CD4-positive, alpha-beta T cell (primary cell): Measurements from ENCODE around the gene DNER. TPM values are rescaled to one million over a fixed set of nuclear protein-coding genes. Genes with fewer than 3 reads are reported as not detected.

Experiments used
- ATAC-seq: fragments of 200-7000 bp; cut with Tn5 transposase; one replicate; pipeline ENCODE4 v1.10.0; 2022; ENCODE audit warnings: mild to moderate bottlenecking; ENCODE audit not compliant: poor library complexity
- CTCF ChIA-PET: fragments of 350-600 bp; sonication (Branson Sonifier 250); formaldehyde crosslinking; loops from one replicate; lab custom pipeline; 2021; ENCODE audit warnings: antibody characterized with exemption, inconsistent platforms; lab: Charles Lee
- POLR2A ChIA-PET: fragments of 350-600 bp; sonication (Branson Sonifier 250); formaldehyde crosslinking; loops from one replicate; lab custom pipeline; 2021; ENCODE audit warnings: antibody characterized with exemption, inconsistent platforms; lab: Charles Lee
- DNase-seq, 14 experiments: peaks; one replicate each; pipeline ENCODE4 v3.0.0-alpha.2; 2013 to 2020; ENCODE audit warnings: mixed read lengths in 2 of 14
- H3K27ac ChIP-seq, 2 donors: one replicate each; pipeline versions ENCODE4 v1.5.1 to v1.7.0; 2013; ENCODE audit warnings: low read length in 2 of 2, low read depth in 1 of 2, mild to moderate bottlenecking in 1 of 2
- H3K27me3 ChIP-seq, 2 experiments: 1 replicate in 1 of 2; 2 replicates in 1 of 2; pipeline versions ENCODE4 v1.6.1 to v1.7.0; 2013; ENCODE audit warnings: low read length in 2 of 2, control low read depth in 1 of 2, mild to moderate bottlenecking in 1 of 2, moderate library complexity in 1 of 2; ENCODE audit not compliant: insufficient read depth in 2 of 2, control insufficient read depth in 1 of 2
- H3K36me3 ChIP-seq: one replicate; pipeline ENCODE4 v1.6.1; 2013; ENCODE audit warnings: low read length, control low read depth; ENCODE audit not compliant: insufficient read depth
- H3K4me1 ChIP-seq: one replicate; pipeline ENCODE4 v1.6.1; 2013; ENCODE audit warnings: low read length, control low read depth; ENCODE audit not compliant: insufficient read depth
- H3K4me3 ChIP-seq: one replicate; pipeline ENCODE4 v1.5.1; 2013; ENCODE audit warnings: mild to moderate bottlenecking, low read length, moderate library complexity
- H3K9me3 ChIP-seq, 2 experiments: 1 replicate in 1 of 2; 2 replicates in 1 of 2; pipeline versions ENCODE4 v1.6.1 to v1.7.0; 2013; ENCODE audit warnings: low read length in 2 of 2, mild to moderate bottlenecking in 2 of 2, control low read depth in 1 of 2, moderate library complexity in 1 of 2; ENCODE audit not compliant: control insufficient read depth in 1 of 2, insufficient read depth in 1 of 2
- H3K27ac Mint-ChIP-seq: one replicate; pipeline ENCODE4 v1.8.0; 2020; ENCODE audit warnings: mixed read lengths
- H3K27me3 Mint-ChIP-seq: one replicate; pipeline ENCODE4 v1.8.0; 2021; ENCODE audit warnings: mixed read lengths
- H3K36me3 Mint-ChIP-seq: one replicate; pipeline ENCODE4 v1.8.0; 2021; ENCODE audit warnings: low read depth, mixed read lengths
- H3K4me1 Mint-ChIP-seq: one replicate; pipeline ENCODE4 v1.8.0; 2021; ENCODE audit warnings: low read depth, mixed read lengths
- H3K4me3 Mint-ChIP-seq: one replicate; pipeline ENCODE4 v1.8.0; 2020; ENCODE audit warnings: mild to moderate bottlenecking, mixed read lengths
- H3K9me3 Mint-ChIP-seq: one replicate; pipeline ENCODE4 v1.8.0; 2020; ENCODE audit warnings: mixed read lengths
- CTCF ChIP-seq: fragments of 200-600 bp; IDR thresholded peaks from one replicate; pipeline ENCODE4 v1.8.0; 2022; ENCODE audit warnings: antibody characterized with exemption, mild to moderate bottlenecking
- intact Hi-C, 2 experiments: fragments of 100-400 bp; cut with DNase I in 1 of 2; cut with micrococcal nuclease in 1 of 2; formaldehyde crosslinking; loops; one replicate each; pipeline versions ENCODE4 v1.15.1 to v1.9.0; 2023 to 2025; cut with DNase I, micrococcal nuclease
- total RNA-seq, 174 experiments: library from RNA in 2 of 174; stranded (reverse) in 2 of 174; gene quantifications; one replicate each; pipeline ENCODE4 v1.2.3 and lab custom pipeline; 2021 to 2026

The DNER gene
- total RNA-seq, 2 experiments from 2014 or later = not detected

- Mint-ChIP-seq H3K4me3 (no peak overlapping the region), H3K9me3 (peaks cover 9% of the 10 kb centered on the region), H3K36me3 (no peaks in the 10 kb centered on the region), H3K27me3 (peaks cover 13% of the 10 kb centered on the region), H3K27ac (no peak overlapping the region), H3K4me1 (no peaks in the 10 kb centered on the region)
- Histone ChIP-seq H3K36me3 (no peaks in the 10 kb centered on the region), H3K27ac (no peak overlapping the region), H3K4me1 (no peaks in the 10 kb centered on the region), H3K9me3 (no peaks in the 10 kb centered on the region), H3K4me3 (no peak overlapping the region), H3K27me3 (no peaks in the 10 kb centered on the region)
- no peak for TF ChIP-seq CTCF
- ChIA-PET POLR2A (no interaction called here), CTCF (no interaction called here)
- intact Hi-C loops = no loop called here
- no peak for DNase-seq
- ATAC-seq = no peak
Observed at GRCh38 chr2:229467783-229468182, 246.6 kb downstream of the DNER start.

- Mint-ChIP-seq H3K27me3 (peaks cover 9% of the 10 kb centered on the region), H3K4me3 (no peak overlapping the region), H3K36me3 (no peaks in the 10 kb centered on the region), H3K27ac (no peak overlapping the region), H3K9me3 (peaks cover 10% of the 10 kb centered on the region), H3K4me1 (no peaks in the 10 kb centered on the region)
- Histone ChIP-seq H3K36me3 (no peaks in the 10 kb centered on the region), H3K9me3 (no peaks in the 10 kb centered on the region), H3K27me3 (no peaks in the 10 kb centered on the region), H3K27ac (no peak overlapping the region), H3K4me3 (no peak overlapping the region), H3K4me1 (no peaks in the 10 kb centered on the region)
- intact Hi-C loops = no loop called here
- ChIA-PET POLR2A (no interaction called here), CTCF (no interaction called here)
- no peak for DNase-seq
- ATAC-seq = no peak
- TF ChIP-seq CTCF = no peak
Observed at GRCh38 chr2:229463841-229464346, 250.5 kb downstream of the DNER start.

GRCh38 chr2:229462112-229462511 is 252.2 kb downstream of the DNER start:
- no peak for DNase-seq
- H3K36me3 Mint-ChIP-seq = no peaks in the 10 kb centered on the region
- no peak overlapping the region for H3K27ac Mint-ChIP-seq
- intact Hi-C loops = no loop called here
- TF ChIP-seq CTCF = no peak
- H3K27me3 Mint-ChIP-seq = peaks cover 4% of the 10 kb centered on the region
- POLR2A ChIA-PET = no interaction called here
- CTCF ChIA-PET = interaction anchor here (1.1 kb wide), 1 partner anchor 12 kb away, joined by 3 read pairs; no protein-coding TSS in a partner anchor
- H3K4me3 Mint-ChIP-seq = no peak overlapping the region
- H3K4me1 Mint-ChIP-seq = no peaks in the 10 kb centered on the region
- Histone ChIP-seq H3K9me3 (no peaks in the 10 kb centered on the region), H3K27me3 (no peaks in the 10 kb centered on the region), H3K27ac (no peak overlapping the region), H3K4me3 (no peak overlapping the region), H3K36me3 (no peaks in the 10 kb centered on the region), H3K4me1 (no peaks in the 10 kb centered on the region)
- ATAC-seq = no peak
- H3K9me3 Mint-ChIP-seq = peaks cover 10% of the 10 kb centered on the region
